K562 (cell line): ENCODE measurements around the gene RUSC1. TPM values are rescaled to one million over a fixed set of nuclear protein-coding genes. Genes with fewer than 3 reads are reported as not detected.

Experiments used
- E2F3 ChIP-seq: fragments of 250-450 bp; sonication (Bioruptor Pico); IDR thresholded peaks from 2 replicates; pipeline ENCODE4 v1.4.0; 2020; ENCODE audit warnings: mild to moderate bottlenecking
- FOXO4 ChIP-seq: fragments of 450-650 bp; formaldehyde crosslinking; IDR thresholded peaks from 2 replicates; pipeline ENCODE4 v1.4.0; 2020; ENCODE audit warnings: mild to moderate bottlenecking, moderate library complexity
- GABPB1 ChIP-seq: sonication (generic); formaldehyde crosslinking; IDR thresholded peaks from 2 replicates; pipeline ENCODE4 v1.8.0; 2022; ENCODE audit warnings: mild to moderate bottlenecking, missing genetic modification reagents
- GMEB1 ChIP-seq: fragments of 250-450 bp; sonication (Bioruptor Pico); IDR thresholded peaks from 2 replicates; pipeline ENCODE4 v1.4.0; 2020; ENCODE audit warnings: mild to moderate bottlenecking
- PTBP1 ChIP-seq: fragments of 200-400 bp; formaldehyde crosslinking; IDR thresholded peaks from 2 replicates; pipeline ENCODE4 v1.6.1; 2017; ENCODE audit warnings: low read depth, low read length
- RBM17 ChIP-seq: fragments of 200-400 bp; formaldehyde crosslinking; IDR thresholded peaks from 2 replicates; pipeline ENCODE4 v1.6.1; 2017; ENCODE audit warnings: low read depth, mild to moderate bottlenecking, low read length, borderline replicate concordance
- RERE ChIP-seq: sonication (generic); formaldehyde crosslinking; IDR thresholded peaks from 2 replicates; pipeline ENCODE4 v1.8.0; 2023; ENCODE audit warnings: missing genetic modification reagents, mild to moderate bottlenecking, borderline replicate concordance
- SAFB2 ChIP-seq: fragments of 200-400 bp; formaldehyde crosslinking; IDR thresholded peaks from 2 replicates; pipeline ENCODE4 v1.6.1; 2018; ENCODE audit warnings: borderline replicate concordance, low read length, low read depth, moderate library complexity; ENCODE audit not compliant: severe bottlenecking
- ZNF184 ChIP-seq: sonication (generic); formaldehyde crosslinking; IDR thresholded peaks from 2 replicates; pipeline ENCODE4 v1.5.0; 2020; ENCODE audit warnings: missing genetic modification reagents
- ZNF224 ChIP-seq: sonication (generic); formaldehyde crosslinking; IDR thresholded peaks from 2 replicates; pipeline ENCODE4 v1.8.0; 2022; ENCODE audit warnings: mild to moderate bottlenecking, missing genetic modification reagents
- ZNF316 ChIP-seq: fragments of 450-650 bp; IDR thresholded peaks from 2 replicates; pipeline ENCODE4 v1.6.1; 2016
- ZNF551 ChIP-seq: fragments of 250-450 bp; sonication (Bioruptor Pico); IDR thresholded peaks from 2 replicates; pipeline ENCODE4 v1.5.0; 2021; ENCODE audit warnings: mild to moderate bottlenecking, moderate library complexity
- ZNF778 ChIP-seq: fragments of 450-650 bp; formaldehyde crosslinking; IDR thresholded peaks from 2 replicates; pipeline ENCODE4 v1.4.0; 2020; ENCODE audit warnings: mild to moderate bottlenecking, moderate library complexity
- polyA plus RNA-seq, 8 experiments: library from polyadenylated mRNA; depleted of rRNA in 4 of 8; stranded (reverse) in 5 of 8; unstranded in 3 of 8; fragments of >200 nt; fragmentation: Nextera tagmentation in 2 of 8; fragmentation: Illumina TruSeq in 1 of 8; extraction: Ambion mirVana in 2 of 8; extraction: Trizol in 1 of 8; gene quantifications; 2 replicates each; pipeline versions ENCODE4 v1.2.1 to v1.2.3, GENCODE V29; 2011 to 2014; ENCODE audit warnings: inconsistent platforms in 1 of 8, missing spikeins in 1 of 8
- total RNA-seq, 7 experiments: library from RNA; depleted of rRNA in 6 of 7; stranded (reverse); fragments of >200 nt in 6 of 7; fragmentation: Illumina TruSeq in 2 of 7; extraction: Trizol in 2 of 7; gene quantifications; 2 replicates each; pipeline versions ENCODE4 v1.2.1 to v1.2.3, GENCODE V29; 2011 to 2021; ENCODE audit warnings: low replicate concordance in 1 of 7
- TF ChIP-seq, protein P1 (sequence below), 2 experiments: fragments of 450-650 bp; IDR thresholded peaks; 2 replicates each; pipeline ENCODE4 v1.6.1; 2018; ENCODE audit warnings: mild to moderate bottlenecking in 2 of 2, low read depth in 1 of 2; ENCODE audit not compliant: partially characterized antibody in 2 of 2

Gene RUSC1
- total and polyA plus RNA-seq, 9 of the 15 experiments (the other 6 are each of a cell fraction or from before 2014, with no cell fraction given), result 5.7 to 68.3 (median 33.6) TPM

- TF ChIP-seq RERE (CRISPR knock-in tag) (no peak), GABPB1 (CRISPR knock-in tag) (peak; percentile 88; the same call in 1 of the 2 replicates), RBM17 (no peak), ZNF778 (CRISPR knock-in tag) (no peak), PTBP1 (no peak), SAFB2 (no peak), ZNF224 (CRISPR knock-in tag) (no peak), GMEB1 (peak; percentile 82), ZNF316 (no peak), FOXO4 (CRISPR knock-in tag) (no peak), ZNF184 (CRISPR knock-in tag) (no peak), ZNF551 (CRISPR knock-in tag) (no peak), E2F3 (CRISPR knock-in tag) (0 out of 2 replicates have a peak, but pooled peaks have one; percentile 49)
- TF ChIP-seq, protein P1, sequence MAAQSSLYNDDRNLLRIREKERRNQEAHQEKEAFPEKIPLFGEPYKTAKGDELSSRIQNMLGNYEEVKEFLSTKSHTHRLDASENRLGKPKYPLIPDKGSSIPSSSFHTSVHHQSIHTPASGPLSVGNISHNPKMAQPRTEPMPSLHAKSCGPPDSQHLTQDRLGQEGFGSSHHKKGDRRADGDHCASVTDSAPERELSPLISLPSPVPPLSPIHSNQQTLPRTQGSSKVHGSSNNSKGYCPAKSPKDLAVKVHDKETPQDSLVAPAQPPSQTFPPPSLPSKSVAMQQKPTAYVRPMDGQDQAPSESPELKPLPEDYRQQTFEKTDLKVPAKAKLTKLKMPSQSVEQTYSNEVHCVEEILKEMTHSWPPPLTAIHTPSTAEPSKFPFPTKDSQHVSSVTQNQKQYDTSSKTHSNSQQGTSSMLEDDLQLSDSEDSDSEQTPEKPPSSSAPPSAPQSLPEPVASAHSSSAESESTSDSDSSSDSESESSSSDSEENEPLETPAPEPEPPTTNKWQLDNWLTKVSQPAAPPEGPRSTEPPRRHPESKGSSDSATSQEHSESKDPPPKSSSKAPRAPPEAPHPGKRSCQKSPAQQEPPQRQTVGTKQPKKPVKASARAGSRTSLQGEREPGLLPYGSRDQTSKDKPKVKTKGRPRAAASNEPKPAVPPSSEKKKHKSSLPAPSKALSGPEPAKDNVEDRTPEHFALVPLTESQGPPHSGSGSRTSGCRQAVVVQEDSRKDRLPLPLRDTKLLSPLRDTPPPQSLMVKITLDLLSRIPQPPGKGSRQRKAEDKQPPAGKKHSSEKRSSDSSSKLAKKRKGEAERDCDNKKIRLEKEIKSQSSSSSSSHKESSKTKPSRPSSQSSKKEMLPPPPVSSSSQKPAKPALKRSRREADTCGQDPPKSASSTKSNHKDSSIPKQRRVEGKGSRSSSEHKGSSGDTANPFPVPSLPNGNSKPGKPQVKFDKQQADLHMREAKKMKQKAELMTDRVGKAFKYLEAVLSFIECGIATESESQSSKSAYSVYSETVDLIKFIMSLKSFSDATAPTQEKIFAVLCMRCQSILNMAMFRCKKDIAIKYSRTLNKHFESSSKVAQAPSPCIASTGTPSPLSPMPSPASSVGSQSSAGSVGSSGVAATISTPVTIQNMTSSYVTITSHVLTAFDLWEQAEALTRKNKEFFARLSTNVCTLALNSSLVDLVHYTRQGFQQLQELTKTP (IDR thresholded peaks at IDR 0.05; ENCODE audit: low read depth in 1 of 2, partially characterized antibody in 2 of 2), result peak in 1 of 2 experiments; percentile 96
Observed at GRCh38 chr1:155308493-155309422, 11.9 kb upstream of the RUSC1 start, which contains the start of gene FDPS (continued).
